HL-60 (cell line): ENCODE measurements around the gene GIT2.

Experiments used
- GABPA ChIP-seq: IDR thresholded peaks from 2 replicates; pipeline ENCODE4 v1.6.1; 2012; ENCODE audit warnings: low read depth
- POLR2AphosphoS5 ChIP-seq: IDR thresholded peaks from 2 replicates; pipeline ENCODE4 v1.6.1; 2012; ENCODE audit warnings: low read depth
- SPI1 ChIP-seq: IDR thresholded peaks from 2 replicates; pipeline ENCODE4 v1.6.1; 2012; ENCODE audit warnings: low read depth, mild to moderate bottlenecking, borderline replicate concordance
- TF ChIP-seq, protein P1 (sequence below): IDR thresholded peaks from one replicate; pipeline ENCODE4 v1.5.1; 2011; ENCODE audit warnings: low read length, control low read depth, inconsistent platforms; ENCODE audit not compliant: insufficient read depth
- TF ChIP-seq, protein P2 (sequence below): IDR thresholded peaks from 2 replicates; pipeline ENCODE4 v1.6.1; 2012; ENCODE audit warnings: low read depth; ENCODE audit not compliant: insufficient replicate concordance

DNA sequence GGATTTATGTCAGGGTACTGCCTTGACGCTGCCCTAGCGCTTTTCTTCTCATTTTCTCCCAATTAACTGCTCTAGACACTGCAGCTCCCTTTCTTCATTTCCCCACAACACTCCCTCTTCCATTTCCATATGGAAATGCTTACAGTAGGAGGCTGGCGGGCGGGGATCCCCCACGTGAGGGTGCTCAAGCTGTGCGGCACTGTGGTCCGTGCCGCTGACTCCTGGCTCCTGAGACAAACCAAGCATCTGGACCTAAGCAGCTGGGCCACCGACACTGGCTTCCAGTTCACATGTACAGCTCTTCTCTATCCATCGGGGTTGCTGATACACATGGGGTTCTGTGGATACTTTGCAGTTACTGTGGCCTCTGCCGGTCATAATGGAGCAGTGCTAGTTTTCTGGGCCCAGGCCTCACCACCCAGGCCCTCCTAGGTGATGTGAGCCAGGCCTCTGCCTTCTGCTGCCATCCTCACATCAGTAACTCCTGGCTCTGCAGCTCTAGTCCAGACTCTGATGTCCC lies 75.8 kb downstream of the GIT2 start:
- TF ChIP-seq, protein P1, sequence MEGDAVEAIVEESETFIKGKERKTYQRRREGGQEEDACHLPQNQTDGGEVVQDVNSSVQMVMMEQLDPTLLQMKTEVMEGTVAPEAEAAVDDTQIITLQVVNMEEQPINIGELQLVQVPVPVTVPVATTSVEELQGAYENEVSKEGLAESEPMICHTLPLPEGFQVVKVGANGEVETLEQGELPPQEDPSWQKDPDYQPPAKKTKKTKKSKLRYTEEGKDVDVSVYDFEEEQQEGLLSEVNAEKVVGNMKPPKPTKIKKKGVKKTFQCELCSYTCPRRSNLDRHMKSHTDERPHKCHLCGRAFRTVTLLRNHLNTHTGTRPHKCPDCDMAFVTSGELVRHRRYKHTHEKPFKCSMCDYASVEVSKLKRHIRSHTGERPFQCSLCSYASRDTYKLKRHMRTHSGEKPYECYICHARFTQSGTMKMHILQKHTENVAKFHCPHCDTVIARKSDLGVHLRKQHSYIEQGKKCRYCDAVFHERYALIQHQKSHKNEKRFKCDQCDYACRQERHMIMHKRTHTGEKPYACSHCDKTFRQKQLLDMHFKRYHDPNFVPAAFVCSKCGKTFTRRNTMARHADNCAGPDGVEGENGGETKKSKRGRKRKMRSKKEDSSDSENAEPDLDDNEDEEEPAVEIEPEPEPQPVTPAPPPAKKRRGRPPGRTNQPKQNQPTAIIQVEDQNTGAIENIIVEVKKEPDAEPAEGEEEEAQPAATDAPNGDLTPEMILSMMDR: no peak
- TF ChIP-seq, protein P2, sequence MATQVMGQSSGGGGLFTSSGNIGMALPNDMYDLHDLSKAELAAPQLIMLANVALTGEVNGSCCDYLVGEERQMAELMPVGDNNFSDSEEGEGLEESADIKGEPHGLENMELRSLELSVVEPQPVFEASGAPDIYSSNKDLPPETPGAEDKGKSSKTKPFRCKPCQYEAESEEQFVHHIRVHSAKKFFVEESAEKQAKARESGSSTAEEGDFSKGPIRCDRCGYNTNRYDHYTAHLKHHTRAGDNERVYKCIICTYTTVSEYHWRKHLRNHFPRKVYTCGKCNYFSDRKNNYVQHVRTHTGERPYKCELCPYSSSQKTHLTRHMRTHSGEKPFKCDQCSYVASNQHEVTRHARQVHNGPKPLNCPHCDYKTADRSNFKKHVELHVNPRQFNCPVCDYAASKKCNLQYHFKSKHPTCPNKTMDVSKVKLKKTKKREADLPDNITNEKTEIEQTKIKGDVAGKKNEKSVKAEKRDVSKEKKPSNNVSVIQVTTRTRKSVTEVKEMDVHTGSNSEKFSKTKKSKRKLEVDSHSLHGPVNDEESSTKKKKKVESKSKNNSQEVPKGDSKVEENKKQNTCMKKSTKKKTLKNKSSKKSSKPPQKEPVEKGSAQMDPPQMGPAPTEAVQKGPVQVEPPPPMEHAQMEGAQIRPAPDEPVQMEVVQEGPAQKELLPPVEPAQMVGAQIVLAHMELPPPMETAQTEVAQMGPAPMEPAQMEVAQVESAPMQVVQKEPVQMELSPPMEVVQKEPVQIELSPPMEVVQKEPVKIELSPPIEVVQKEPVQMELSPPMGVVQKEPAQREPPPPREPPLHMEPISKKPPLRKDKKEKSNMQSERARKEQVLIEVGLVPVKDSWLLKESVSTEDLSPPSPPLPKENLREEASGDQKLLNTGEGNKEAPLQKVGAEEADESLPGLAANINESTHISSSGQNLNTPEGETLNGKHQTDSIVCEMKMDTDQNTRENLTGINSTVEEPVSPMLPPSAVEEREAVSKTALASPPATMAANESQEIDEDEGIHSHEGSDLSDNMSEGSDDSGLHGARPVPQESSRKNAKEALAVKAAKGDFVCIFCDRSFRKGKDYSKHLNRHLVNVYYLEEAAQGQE: no peak
- TF ChIP-seq POLR2AphosphoS5 (no peak), SPI1 (no peak), GABPA (no peak)
